ENCODE data around the gene DLEC1. TPM values are rescaled to one million over a fixed set of nuclear protein-coding genes. Genes with fewer than 3 reads are reported as not detected.

DLEC1 gene
- total and polyA plus RNA-seq, 9 of the 15 experiments (the other 6 are each of a cell fraction or from before 2014, with no cell fraction given) = 0.07 to 0.08 TPM; not detected in 7

GRCh38 chr3:38059591-38059990, 20.6 kb downstream of the DLEC1 start:
- Histone ChIP-seq H4K20me1 (replicated peaks; ENCODE audit: control insufficient read depth, insufficient read depth, low read length) (no peaks in the 10 kb centered on the region), H3K4me1 (replicated peaks in 1 of 2; ENCODE audit: control insufficient read depth in 2 of 2, insufficient read depth in 2 of 2, low read length in 2 of 2) (no peaks in the 10 kb centered on the region), H3K79me2 (ENCODE audit: control insufficient read depth, insufficient read depth, low read length) (no peaks in the 10 kb centered on the region), H3K4me3 (no peak overlapping the region), H3K9ac (ENCODE audit: insufficient read depth in 1 of 2, low read depth in 2 of 2, low read length in 2 of 2) (no peak overlapping the region), H2AFZ (ENCODE audit: low read depth, low read length) (no peak overlapping the region), H3K4me2 (ENCODE audit: insufficient read depth, low read length) (no peak overlapping the region), H3K36me3 (ENCODE audit: control insufficient read depth, insufficient read depth, low read length) (no peaks in the 10 kb centered on the region), H3K27ac (ENCODE audit: extremely low read depth, low read depth, low read length) (no peak overlapping the region), H3K27me3 (ENCODE audit: control insufficient read depth in 2 of 2, insufficient read depth in 2 of 2, low read length in 2 of 2) (peaks cover 39 to 62% of the 10 kb centered on the region in 2 experiments), H3K9me3 (replicated peaks; ENCODE audit: control insufficient read depth, insufficient read depth, low read depth, low read length) (no peaks in the 10 kb centered on the region), H3K9me1 (ENCODE audit: control insufficient read depth, insufficient read depth, low read length) (no peaks in the 10 kb centered on the region)
- POLR2A ChIA-PET = interaction anchor here (0.9 kb wide), 1 partner anchor 10 kb away, joined by 3 read pairs; no protein-coding TSS in a partner anchor
- ATAC-seq (no peak), FAIRE-seq (no peak), DNase-seq (ENCODE audit: extremely low read depth in 1 of 4, low spot score in 3 of 4) (no peak)
- in situ Hi-C loops (cut with MboI) = no loop called here
- 0% methylated on average over 7 of the region's 7 CpGs for WGBS (ENCODE audit: insufficient coverage, low coverage, missing lambda C conversion rate)
- CTCF ChIA-PET (ENCODE audit: low intra/inter-chr PET ratio) = no interaction called here
- TF ChIP-seq HES1 (IDR thresholded peaks at IDR 0.05; ENCODE audit: low read depth) = no peak
- no peak for TF ChIP-seq PTBP1 (IDR thresholded peaks at IDR 0.05; ENCODE audit: low read depth, low read length)
- TF ChIP-seq, protein P1, sequence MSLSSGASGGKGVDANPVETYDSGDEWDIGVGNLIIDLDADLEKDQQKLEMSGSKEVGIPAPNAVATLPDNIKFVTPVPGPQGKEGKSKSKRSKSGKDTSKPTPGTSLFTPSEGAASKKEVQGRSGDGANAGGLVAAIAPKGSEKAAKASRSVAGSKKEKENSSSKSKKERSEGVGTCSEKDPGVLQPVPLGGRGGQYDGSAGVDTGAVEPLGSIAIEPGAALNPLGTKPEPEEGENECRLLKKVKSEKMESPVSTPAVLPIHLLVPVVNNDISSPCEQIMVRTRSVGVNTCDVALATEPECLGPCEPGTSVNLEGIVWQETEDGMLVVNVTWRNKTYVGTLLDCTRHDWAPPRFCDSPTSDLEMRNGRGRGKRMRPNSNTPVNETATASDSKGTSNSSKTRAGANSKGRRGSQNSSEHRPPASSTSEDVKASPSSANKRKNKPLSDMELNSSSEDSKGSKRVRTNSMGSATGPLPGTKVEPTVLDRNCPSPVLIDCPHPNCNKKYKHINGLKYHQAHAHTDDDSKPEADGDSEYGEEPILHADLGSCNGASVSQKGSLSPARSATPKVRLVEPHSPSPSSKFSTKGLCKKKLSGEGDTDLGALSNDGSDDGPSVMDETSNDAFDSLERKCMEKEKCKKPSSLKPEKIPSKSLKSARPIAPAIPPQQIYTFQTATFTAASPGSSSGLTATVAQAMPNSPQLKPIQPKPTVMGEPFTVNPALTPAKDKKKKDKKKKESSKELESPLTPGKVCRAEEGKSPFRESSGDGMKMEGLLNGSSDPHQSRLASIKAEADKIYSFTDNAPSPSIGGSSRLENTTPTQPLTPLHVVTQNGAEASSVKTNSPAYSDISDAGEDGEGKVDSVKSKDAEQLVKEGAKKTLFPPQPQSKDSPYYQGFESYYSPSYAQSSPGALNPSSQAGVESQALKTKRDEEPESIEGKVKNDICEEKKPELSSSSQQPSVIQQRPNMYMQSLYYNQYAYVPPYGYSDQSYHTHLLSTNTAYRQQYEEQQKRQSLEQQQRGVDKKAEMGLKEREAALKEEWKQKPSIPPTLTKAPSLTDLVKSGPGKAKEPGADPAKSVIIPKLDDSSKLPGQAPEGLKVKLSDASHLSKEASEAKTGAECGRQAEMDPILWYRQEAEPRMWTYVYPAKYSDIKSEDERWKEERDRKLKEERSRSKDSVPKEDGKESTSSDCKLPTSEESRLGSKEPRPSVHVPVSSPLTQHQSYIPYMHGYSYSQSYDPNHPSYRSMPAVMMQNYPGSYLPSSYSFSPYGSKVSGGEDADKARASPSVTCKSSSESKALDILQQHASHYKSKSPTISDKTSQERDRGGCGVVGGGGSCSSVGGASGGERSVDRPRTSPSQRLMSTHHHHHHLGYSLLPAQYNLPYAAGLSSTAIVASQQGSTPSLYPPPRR (CRISPR knock-in tag; IDR thresholded peaks at IDR 0.05; ENCODE audit: borderline replicate concordance) = no peak
- TF ChIP-seq CHCHD3 (CRISPR knock-in tag; IDR thresholded peaks at IDR 0.05) = no peak
- TF ChIP-seq TAF1 (IDR thresholded peaks at IDR 0.05; ENCODE audit: control insufficient read depth, extremely low read depth, insufficient read depth, low read length, severe bottlenecking) = no peak
- no peak for TF ChIP-seq SMARCE1 (IDR thresholded peaks at IDR 0.05)
- no peak for TF ChIP-seq HNRNPLL (IDR thresholded peaks at IDR 0.05; ENCODE audit: low read depth, low read length, poor library complexity, severe bottlenecking)
- no peak for TF ChIP-seq HNRNPL (IDR thresholded peaks at IDR 0.05; ENCODE audit: low read depth, low read length)
- no peak for TF ChIP-seq SAFB2 (IDR thresholded peaks at IDR 0.05; ENCODE audit: borderline replicate concordance, low read depth, low read length, severe bottlenecking)
- no peak for TF ChIP-seq MECOM (CRISPR knock-in tag; IDR thresholded peaks at IDR 0.05)
- intact Hi-C loops (cut with micrococcal nuclease) = no loop called here
- no TSS peak for BruUV-seq (replicated peaks)
